ENCODE results near the gene IZUMO3. TPM values are rescaled to one million over a fixed set of nuclear protein-coding genes. Genes with fewer than 3 reads are reported as not detected.

Gene IZUMO3
- total RNA-seq, 2 experiments from 2014 or later: not detected

DNA sequence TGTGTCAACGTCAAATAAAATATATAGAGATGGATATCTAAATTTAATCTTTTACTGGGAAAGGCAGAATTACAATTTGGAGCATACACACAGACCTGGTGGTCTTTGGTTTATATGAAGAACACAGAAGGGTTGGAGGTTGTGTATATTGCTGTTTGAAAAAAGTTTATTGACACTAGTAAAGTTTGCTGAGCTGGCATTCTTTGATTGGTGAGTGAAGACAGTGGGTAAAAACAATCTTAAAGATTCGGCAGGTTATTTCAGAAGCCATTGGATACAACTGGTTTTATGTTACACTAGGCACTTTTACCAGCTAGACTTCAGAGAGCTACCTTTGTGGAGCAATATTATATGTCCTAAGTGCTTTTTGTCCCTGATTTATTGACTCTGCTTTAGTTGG, 27.2 kb downstream of the IZUMO3 start:
- H3K27ac Mint-ChIP-seq: no peak overlapping the region
- ATAC-seq (no peak), DNase-seq (no peak)
- ChIA-PET POLR2A (no interaction called here), CTCF (interaction anchor here (0.7 kb wide), 1 partner anchor 903 kb away, joined by 3 read pairs; no protein-coding TSS in a partner anchor)
- no peak overlapping the region for H3K4me3 Mint-ChIP-seq
- H3K36me3 Mint-ChIP-seq (ENCODE audit: low read depth): no peaks in the 10 kb centered on the region
- no peaks in the 10 kb centered on the region for H3K27me3 Mint-ChIP-seq
- H3K4me1 Mint-ChIP-seq: no peaks in the 10 kb centered on the region
- H3K9me3 Mint-ChIP-seq (ENCODE audit: low read depth): peaks cover 3% of the 10 kb centered on the region
- intact Hi-C loops (cut with DNase I, micrococcal nuclease): no loop called here

GRCh38 chr9:24516463-24516862, 29.2 kb downstream of the IZUMO3 start:
- ATAC-seq (no peak), DNase-seq (no peak)
- intact Hi-C loops (cut with DNase I, micrococcal nuclease): no loop called here
- H3K27ac Mint-ChIP-seq: no peak overlapping the region
- no peak overlapping the region for H3K4me3 Mint-ChIP-seq
- ChIA-PET POLR2A (no interaction called here), CTCF (no interaction called here)
- H3K9me3 Mint-ChIP-seq (ENCODE audit: low read depth): peaks cover 10% of the 10 kb centered on the region
- H3K27me3 Mint-ChIP-seq: no peaks in the 10 kb centered on the region
- H3K36me3 Mint-ChIP-seq (ENCODE audit: low read depth): no peaks in the 10 kb centered on the region
- H3K4me1 Mint-ChIP-seq: no peaks in the 10 kb centered on the region

DNA sequence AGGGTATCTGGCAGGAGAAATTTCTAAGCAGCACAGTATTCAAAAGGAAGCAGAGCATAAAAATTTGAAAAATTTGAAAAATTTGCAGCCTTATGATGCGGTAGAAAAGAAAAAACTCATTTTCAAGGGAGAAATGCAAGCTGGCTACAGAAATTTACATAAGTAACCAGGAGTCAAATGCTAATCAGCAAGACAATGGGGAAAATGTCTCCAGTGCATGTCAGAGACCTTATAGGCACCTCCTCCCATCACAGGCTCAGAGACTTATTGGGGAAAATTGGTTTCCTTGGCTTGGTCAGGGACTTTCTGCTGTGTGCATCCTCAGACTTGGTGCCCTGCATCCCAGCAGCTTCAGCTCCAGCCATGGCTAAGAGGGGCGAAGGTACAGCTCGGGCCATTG, 35.8 kb downstream of the IZUMO3 start:
- H3K9me3 Mint-ChIP-seq (ENCODE audit: low read depth): peaks cover 31% of the 10 kb centered on the region
- intact Hi-C loops (cut with DNase I, micrococcal nuclease): loop anchor here in 1 of 2 experiments (10.0 kb wide), 1 partner anchor 185 kb away; no protein-coding TSS in a partner anchor
- no peak overlapping the region for H3K27ac Mint-ChIP-seq
- H3K4me1 Mint-ChIP-seq: no peaks in the 10 kb centered on the region
- H3K4me3 Mint-ChIP-seq: no peak overlapping the region
- POLR2A ChIA-PET: no interaction called here
- H3K36me3 Mint-ChIP-seq (ENCODE audit: low read depth): no peaks in the 10 kb centered on the region
- DNase-seq: no peak
- H3K27me3 Mint-ChIP-seq: no peaks in the 10 kb centered on the region
- CTCF ChIA-PET: no interaction called here
- ATAC-seq: no peak

DNA sequence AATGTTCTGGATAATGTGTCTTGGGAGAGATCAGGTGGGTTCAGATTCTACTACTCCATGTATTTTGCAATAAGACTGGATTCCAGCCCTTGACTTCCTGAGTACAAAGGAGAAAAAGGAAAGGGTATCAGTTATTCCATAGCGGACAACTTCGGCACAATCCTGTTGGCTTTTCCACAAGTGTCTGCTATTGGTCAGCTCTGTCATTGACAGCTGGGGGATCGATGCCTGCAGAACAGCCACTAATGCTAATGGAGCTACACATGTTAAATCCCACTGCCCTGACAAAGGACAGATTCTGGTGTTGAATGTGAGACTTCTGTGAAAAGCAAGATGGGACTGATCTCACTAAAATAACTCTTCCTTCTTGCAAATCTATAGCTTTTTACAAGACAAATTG, 41.2 kb downstream of the IZUMO3 start:
- Mint-ChIP-seq H3K4me3 (no peak overlapping the region), H3K27me3 (no peaks in the 10 kb centered on the region), H3K27ac (no peak overlapping the region), H3K4me1 (no peaks in the 10 kb centered on the region), H3K9me3 (ENCODE audit: low read depth) (peaks cover 16% of the 10 kb centered on the region), H3K36me3 (ENCODE audit: low read depth) (no peaks in the 10 kb centered on the region)
- DNase-seq (no peak), ATAC-seq (no peak)
- ChIA-PET POLR2A (no interaction called here), CTCF (no interaction called here)
- intact Hi-C loops (cut with DNase I, micrococcal nuclease): loop anchor here in 1 of 2 experiments (10.0 kb wide), 1 partner anchor 190 kb away; no protein-coding TSS in a partner anchor

DNA sequence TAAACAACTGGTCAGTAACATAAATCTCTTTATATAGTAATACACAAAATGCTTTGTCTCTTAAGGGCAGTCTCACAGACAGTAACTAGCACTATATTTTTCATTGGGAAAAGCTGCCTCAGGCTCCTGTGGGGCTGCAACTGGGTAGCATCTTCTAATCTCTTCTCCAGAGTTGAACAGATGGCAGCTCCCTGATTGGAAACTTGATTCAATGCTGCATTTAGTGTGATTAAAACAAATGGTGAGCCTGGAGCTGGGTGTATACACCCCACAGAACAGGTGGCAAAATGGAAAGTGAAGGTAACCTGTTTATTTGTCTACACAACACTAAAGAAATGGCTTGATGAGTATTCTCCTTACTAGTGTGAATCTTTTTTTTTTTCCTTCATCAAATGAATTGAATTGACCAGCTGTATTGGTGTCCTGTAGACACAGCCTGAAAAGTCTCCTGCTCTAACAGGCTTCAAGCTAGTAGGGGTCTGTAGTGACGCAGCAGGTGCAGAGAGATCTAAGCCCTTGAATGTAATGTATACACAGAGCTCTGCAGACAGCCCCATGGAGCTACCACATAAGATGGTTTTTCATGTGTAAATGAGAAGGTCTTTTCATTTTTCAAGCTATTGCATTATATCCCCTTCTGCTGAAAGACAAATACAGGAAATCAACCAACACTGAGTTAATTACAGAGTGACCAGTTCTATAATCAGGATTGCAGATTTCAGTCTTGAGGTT, 43.3 kb downstream of the IZUMO3 start:
- no peak for DNase-seq
- H3K4me1 Mint-ChIP-seq: no peaks in the 10 kb centered on the region
- no peak overlapping the region for H3K27ac Mint-ChIP-seq
- intact Hi-C loops (cut with DNase I, micrococcal nuclease): loop anchor here in 1 of 2 experiments (10.0 kb wide), 1 partner anchor 192 kb away; no protein-coding TSS in a partner anchor
- peaks cover 13% of the 10 kb centered on the region for H3K9me3 Mint-ChIP-seq (ENCODE audit: low read depth)
- H3K4me3 Mint-ChIP-seq: no peak overlapping the region
- H3K27me3 Mint-ChIP-seq: no peaks in the 10 kb centered on the region
- CTCF ChIA-PET: no interaction called here
- no peak for ATAC-seq
- POLR2A ChIA-PET: no interaction called here
- no peaks in the 10 kb centered on the region for H3K36me3 Mint-ChIP-seq (ENCODE audit: low read depth)

GRCh38 chr9:24500761-24501160, 44.9 kb downstream of the IZUMO3 start:
- DNase-seq (no peak), ATAC-seq (no peak)
- Mint-ChIP-seq H3K36me3 (ENCODE audit: low read depth) (no peaks in the 10 kb centered on the region), H3K27me3 (no peaks in the 10 kb centered on the region), H3K4me3 (no peak overlapping the region), H3K27ac (no peak overlapping the region), H3K9me3 (ENCODE audit: low read depth) (peaks cover 11% of the 10 kb centered on the region), H3K4me1 (no peaks in the 10 kb centered on the region)
- CTCF ChIA-PET: no interaction called here
- POLR2A ChIA-PET: no interaction called here
- intact Hi-C loops (cut with DNase I, micrococcal nuclease): loop anchor here in 1 of 2 experiments (10.0 kb wide), 1 partner anchor 194 kb away; no protein-coding TSS in a partner anchor

GRCh38 chr9:24498632-24499031, 47.1 kb downstream of the IZUMO3 start:
- ATAC-seq (no peak), DNase-seq (no peak)
- CTCF ChIA-PET: no interaction called here
- intact Hi-C loops (cut with DNase I, micrococcal nuclease): no loop called here
- POLR2A ChIA-PET: no interaction called here
- Mint-ChIP-seq H3K27ac (no peak overlapping the region), H3K27me3 (no peaks in the 10 kb centered on the region), H3K4me3 (no peak overlapping the region), H3K4me1 (no peaks in the 10 kb centered on the region), H3K9me3 (ENCODE audit: low read depth) (peaks cover 12% of the 10 kb centered on the region), H3K36me3 (ENCODE audit: low read depth) (no peaks in the 10 kb centered on the region)

- intact Hi-C loops (cut with DNase I, micrococcal nuclease): no loop called here
- peaks cover 17% of the 10 kb centered on the region for H3K9me3 Mint-ChIP-seq (ENCODE audit: low read depth)
- CTCF ChIA-PET: no interaction called here
These were observed 48.0 kb downstream of the IZUMO3 start for GRCh38 chr9:24497671-24498070.

More at GRCh38 chr9:24497671-24498070, 48.0 kb downstream of the IZUMO3 start:
- Mint-ChIP-seq H3K4me3 (no peak overlapping the region), H3K4me1 (no peaks in the 10 kb centered on the region), H3K36me3 (ENCODE audit: low read depth) (no peaks in the 10 kb centered on the region), H3K27ac (no peak overlapping the region), H3K27me3 (no peaks in the 10 kb centered on the region)
- DNase-seq (no peak), ATAC-seq (no peak)
- POLR2A ChIA-PET: no interaction called here
